Right kidney (tissue), 1 donor: ENCODE data around the gene STAP1.

Experiments
- DNase-seq: peaks from one replicate; pipeline ENCODE4 v3.0.0-alpha.2; 2016

STAP1 gene

DNA sequence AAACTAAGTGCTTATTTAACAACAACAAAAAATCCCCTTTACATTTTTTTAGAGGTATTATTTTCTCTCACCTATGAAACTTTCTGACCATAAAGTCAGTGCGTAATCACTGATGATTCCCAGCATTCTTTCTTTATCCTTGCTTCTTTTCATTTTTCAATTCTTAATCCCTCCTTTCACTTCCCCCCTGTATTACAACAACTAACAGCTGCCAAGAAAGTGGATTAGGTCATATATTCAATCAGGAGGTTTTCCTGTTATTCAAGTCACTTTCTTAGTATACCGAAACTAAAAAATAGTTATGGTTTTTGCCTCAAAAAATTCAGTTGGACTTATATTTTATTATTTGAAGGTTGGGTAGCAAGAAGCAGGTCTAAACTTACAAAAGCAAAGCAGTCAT lies 2.1 kb upstream of the STAP1 start:
- no peak for DNase-seq

DNA sequence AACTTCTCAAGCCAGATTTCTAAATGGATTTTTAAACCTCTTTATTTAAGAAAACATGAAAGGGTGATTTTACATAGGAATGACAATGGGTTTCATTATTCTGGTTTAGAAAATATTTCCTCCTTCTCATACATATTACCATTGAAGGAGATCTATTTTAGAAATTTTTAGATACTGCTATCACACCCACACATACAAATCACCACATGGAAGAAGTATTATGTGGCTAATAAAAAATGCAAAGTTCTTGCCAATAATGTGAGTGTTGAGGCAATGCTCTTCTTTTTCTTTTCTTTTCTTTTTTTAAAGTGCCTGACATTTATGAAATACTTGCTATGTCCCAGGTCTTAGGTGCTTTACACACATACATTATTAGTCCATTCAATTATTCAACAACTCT lies 6.8 kb downstream of the STAP1 start:
- no peak for DNase-seq

DNA sequence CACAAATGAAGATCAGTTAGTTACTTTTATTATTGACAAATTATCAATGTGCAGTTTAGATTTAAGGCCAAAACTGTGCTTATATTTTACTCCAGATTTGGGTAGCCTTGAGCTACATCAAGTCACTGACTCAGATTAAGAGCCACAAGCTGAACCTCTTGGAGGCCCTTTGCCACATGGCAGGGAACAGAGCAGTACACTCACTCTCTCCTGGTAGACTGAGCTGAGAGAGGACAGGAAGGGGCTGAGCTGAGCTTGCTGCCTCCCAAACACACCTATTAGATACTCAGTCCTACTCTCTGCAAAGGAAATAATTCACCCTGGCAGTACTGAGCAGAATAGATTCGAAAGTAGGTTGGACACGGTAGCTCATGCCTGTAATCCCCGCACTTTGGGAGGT lies 7.8 kb downstream of the STAP1 start:
- no peak for DNase-seq

DNA sequence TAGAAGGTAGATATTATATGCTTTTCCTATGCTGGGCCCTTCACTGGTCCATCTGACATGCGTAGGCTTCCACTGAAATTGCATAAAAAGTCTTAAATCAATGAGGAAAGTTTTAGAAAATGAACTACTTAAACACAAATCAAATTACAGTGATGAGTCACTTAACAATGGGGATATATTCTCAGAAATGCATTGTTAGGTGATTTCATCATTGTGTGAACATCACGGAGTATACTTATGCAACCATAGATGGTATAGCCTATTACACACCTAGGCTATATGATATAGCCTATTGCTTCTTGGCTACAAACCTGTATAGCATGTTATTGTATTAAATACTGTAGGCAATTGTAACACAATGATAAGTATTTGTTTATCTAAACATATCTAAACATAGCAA lies 10.3 kb downstream of the STAP1 start:
- DNase-seq, result no peak

DNA sequence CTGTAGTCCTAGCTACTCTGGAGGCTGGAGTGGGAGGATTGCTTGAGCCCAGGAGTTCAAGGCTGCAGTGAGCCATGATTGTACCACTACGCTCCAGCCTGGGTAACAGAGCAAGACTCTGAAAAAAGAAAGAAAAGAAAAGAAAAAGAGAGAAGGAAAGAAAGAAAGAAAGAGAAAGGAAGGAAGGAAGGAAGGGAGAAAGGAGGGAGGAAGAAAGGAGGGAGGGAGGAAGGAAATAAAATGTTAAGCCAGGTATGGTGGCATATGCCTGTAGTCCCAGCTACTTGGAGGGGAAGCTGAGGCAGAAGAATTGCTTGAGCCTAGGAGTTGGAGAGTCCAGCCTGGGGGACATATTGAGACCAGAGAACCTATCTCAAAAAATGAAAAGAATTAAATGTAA lies 12.0 kb downstream of the STAP1 start:
- no peak for DNase-seq

DNA sequence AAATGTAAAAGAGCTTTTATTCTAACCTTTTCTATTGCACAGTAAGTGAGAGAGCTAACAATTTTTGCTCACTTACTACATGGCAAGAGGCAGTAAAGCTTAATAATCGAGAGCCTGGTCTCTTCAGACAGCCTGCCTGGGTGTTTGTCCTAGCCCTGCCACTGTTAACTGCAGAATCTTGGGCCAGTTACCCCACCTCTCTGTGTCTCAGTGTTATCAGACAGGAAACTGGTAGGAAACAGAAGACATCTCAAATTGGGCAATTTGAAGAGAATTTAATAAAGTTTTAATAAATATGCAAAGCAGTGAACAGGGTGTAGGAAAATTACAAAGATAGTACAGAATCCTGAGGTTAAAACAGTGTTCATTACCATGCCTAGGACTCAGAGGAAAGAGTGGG lies 13.4 kb downstream of the STAP1 start:
- DNase-seq, result no peak

DNA sequence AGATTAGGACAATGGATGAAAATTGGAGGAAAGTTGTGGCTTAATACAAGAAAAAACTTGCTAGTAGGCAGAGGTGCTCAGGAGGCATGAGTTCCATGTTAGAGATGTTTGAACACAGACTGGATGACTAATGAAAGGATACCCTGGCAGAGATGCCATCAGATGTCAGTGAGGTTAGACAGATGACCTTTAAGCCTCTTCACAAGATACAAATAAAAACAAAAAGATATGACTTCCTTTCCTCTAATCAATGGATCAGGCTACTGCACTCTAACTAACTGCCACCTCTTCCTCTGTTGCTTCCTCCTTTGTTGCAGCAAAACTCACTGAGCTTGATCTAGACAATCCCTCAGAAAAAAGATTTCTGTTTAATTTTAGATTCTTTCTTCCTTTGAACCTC lies 14.7 kb downstream of the STAP1 start:
- DNase-seq, result no peak

DNA sequence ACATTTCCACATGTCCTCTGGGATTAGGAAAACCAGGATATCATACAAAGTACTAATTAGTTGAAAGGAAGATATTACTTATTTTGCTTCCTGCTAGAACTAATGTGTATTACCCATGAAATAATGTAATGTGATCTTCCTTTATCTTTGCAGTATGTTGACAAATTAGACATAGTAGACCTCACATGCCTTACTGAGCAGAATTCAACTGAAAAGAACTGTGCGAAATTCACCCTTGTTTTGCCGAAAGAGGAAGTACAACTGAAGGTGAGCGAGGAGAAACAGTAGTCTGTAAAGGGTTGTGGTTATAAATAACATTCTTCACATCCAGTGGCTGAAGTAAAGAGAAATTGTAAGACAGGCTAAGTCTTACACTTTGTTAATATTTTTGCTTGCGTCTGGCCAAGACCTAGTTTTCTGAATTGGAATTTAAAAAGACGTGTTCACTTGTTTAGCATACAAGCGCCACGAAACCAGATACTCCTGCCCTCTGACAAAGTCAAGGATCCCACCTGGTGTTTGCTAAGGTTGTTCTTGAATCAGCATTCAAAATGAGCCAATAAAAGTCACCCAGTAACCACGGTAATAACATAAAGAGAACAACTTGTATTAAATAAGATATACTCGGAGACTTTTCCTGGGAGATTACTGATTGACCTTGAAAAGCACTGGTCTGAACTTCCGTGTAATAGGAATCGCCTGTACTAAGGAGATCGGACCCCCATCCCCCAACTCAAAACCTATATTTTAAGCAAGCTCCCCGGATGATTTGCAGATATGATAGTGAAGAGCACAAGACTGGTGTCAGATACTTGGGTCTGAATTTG lies 16.9 kb downstream of the STAP1 start:
- DNase-seq, result peak; percentile 19

DNA sequence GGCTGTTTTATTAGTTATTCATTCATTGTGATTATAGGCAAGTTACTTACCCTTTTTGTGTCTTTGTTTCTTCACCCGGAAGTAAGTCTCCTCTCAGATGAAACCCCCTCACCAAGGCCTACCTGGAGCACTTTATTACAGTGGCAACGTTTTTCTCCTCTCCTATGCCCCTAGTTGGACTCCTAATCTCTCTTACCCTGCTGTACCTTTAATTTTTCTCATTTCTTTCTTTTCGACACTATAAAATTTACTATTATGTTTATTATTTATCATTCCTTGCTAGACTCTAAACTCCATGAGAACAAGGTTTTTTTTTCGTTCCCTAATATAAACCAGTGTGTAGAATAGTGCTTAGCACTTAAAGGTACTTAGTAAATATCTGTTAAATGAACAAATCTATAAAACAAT lies 17.5 kb downstream of the STAP1 start:
- no peak for DNase-seq

DNA sequence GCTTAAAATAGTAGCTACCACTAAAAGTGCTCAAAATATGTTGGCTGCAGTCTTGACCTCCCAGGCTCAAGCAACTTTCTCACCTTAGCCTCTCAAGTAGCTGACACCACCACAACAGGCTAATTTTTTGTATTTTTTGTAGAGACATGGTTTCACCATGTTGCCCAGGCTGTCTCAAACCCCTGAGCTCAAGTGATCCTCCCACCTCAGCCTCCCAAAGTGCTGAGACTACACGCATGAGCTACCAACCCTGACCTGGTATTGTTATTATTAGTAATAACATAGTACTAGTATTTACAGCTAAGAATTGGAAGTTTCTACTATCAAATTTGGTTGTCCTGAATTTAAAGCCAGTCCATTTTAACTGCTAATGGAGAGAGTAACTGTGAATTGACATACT lies 18.0 kb downstream of the STAP1 start:
- DNase-seq, result no peak

DNA sequence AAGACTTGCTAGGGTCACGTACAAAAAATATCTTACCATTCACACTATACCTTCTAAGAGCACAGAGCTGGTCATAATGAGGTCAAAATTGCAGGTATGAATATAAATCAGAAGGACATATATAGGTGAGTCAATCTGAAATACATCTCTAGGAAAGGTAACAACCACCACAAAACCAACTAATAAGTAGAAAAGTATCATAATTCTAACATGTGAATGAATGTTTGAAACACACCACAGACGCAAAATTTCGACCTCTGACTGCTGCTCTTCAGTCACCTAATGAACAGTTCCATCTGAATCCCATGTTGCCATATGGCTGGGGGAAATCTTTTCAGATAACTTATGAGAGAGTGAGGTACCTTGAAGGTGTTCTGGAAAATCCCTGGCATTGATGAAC lies 22.1 kb downstream of the STAP1 start:
- DNase-seq, result no peak

DNA sequence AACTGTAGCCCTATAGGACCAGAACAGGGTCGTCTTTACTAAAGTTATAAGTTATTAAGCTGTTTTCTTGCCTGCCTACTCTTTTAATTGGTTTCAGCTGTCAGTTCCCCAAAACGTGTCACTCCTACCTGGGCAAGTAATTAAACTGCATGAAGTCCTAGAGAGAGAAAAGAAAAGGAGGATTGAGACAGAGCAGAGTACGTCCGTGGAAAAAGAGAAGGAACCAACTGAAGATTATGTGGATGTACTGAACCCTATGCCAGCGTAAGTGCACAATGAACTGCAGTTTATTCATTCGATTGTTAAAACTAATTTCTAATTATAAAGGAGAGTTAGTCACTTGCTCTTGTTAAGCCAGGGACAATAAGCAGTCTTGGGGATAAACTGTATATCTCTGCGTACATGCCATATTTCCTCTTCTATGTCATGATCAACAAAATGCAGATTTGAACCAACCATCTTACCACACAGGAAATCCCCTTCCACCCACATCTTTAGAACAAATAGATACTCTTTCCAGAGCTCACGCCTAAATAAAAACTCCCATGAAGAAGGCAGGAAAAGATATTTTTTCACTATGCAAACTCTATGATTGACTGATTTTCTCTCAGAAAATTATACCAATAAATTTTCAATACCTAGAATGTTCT lies 22.8 kb downstream of the STAP1 start:
- no peak for DNase-seq

DNA sequence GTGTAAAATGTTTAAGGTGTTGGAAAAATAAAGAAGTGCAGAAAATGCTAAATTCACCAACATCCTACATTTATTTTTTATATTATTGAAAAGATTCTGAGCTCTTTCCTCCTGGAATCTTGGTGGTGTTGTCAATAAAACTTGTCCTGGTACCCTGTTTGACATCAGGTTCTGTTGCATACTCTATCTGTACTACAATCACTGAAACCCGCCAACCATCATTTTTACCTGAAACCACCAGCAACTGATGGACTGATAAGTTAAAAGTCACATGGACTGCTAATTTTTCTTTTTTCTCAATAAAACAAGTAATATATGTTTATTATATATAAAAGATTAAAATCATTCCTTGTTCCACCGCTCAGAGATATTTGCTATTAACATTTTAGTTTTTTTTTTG lies 23.4 kb downstream of the STAP1 start:
- DNase-seq, result no peak

DNA sequence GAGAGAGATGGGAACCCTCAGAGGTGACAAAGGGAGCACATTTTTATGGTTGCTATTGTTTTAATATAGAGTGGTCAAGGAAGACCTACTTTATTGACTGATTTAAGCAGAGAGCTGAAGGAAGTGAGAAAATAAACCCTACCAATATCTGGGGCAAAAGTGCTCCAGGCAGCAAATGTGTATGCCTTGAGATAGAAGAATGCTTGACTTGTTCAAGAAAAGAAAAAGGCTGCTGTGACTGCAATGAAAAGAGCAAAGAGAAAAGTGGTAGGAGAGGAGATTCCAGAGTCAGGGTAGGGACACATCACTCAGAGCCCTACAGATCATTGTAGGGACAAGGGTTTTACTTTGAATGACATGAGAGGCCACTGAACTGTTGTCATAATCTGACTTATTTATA lies 26.0 kb downstream of the STAP1 start:
- no peak for DNase-seq

DNA sequence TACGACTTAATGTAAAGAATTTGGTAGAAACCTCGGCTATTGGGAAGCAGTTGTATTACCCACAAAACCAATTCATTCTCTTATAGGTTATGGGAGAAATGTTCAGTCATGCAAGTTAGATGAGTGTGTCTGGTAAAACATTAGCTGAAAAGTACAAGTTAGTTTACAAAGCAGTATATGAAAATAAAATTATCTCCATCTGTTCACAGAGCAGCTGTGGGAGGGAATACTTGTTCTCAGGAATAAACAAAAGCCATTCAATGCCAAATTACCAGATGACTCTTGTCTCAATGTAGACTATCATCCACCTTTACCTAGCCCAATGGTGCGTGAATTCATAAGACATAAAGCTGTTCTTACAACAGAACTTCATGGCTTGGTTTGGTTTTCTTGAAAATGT lies 28.6 kb downstream of the STAP1 start:
- DNase-seq, result no peak

DNA sequence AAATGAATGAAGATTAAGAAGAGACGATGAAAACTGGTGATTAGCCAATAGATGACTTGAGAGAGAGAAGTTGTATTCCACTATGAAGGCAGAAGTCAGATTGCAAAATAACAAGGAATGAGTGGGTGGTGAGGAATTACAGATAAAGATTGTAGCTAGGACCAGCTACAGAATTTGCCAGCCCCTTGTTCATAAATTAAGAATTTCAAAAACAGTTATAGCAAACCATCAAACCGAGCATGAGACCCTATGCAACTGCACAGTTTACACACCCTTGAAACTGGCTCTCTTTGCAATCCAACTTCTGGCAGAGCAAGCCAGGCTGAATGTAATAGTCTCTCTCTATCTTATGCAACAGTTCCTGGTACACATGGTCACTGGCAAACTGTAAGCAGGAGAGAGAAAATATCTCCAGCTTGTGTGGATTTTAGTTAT lies 35.2 kb downstream of the STAP1 start:
- DNase-seq, result no peak

DNA sequence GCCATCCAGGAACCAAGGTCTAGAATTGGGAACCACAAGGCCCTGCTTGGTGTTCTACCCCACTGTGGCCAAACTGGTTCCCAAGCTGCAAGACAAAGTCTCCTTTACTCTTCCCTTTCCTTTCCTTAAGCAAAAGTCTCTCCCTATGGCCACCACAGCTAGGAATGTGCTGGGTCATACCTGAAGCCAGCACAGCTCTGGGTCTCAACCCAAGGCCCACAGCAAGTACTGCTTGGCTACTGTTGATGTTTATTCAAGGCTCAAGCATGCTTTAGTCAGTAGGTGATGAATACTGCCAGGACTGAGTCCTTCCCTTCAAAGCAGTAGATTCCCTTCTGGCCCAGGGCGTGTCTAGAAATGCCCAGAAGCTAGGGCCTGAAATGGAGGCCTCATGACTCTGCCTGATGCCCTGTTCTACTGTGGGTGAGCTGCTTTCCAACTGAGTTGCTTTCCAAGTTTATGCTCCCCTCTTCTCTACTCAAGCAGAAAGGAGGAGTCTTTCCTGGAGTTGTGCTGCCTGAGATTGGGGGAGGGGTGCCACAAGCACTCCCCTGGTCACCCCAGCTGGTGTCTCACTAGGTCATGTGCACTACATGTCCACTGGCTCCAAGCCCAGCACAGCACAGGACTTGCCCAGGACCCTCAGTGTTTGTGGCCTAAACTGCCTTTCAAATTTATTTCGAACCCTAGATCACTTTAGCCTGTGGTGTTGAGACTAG lies 44.9 kb downstream of the STAP1 start:
- no peak for DNase-seq

DNA sequence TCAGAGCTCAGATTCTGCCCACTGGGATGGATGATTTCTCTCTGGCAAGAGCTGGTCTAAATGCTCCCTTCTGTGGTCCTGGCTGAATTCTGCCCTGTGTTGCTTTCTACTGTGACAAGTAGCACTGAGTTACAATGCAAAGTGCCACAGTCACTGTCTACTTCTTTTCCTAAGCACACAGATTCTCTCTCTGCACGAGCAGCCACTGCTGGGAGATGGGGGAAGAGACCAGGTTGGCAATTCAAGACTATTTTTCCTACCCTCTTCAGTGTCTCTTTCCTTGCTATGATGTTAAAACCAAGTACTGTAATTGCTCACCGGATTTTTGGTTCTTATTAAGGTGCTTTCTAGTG lies 45.5 kb downstream of the STAP1 start:
- DNase-seq, result no peak

DNA sequence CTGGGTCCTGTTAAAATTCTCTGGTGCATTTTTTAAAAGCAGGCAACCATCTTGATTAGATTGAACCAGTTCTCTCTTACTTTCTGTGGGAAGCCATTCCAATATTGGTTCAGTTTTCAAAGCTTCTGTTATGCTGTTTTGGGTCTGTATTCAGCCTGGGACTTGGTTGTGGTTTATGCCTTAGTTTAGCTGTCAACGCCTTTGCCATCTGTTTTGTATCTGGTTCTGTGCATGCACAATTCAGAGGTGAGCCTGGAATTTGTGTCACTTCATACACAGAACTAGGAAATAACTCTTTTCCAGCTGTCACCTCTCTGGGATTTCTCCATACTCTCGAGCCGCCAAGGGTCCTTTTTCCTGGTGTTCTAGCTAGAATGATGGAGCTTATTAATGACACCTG lies 46.2 kb downstream of the STAP1 start:
- DNase-seq, result no peak

DNA sequence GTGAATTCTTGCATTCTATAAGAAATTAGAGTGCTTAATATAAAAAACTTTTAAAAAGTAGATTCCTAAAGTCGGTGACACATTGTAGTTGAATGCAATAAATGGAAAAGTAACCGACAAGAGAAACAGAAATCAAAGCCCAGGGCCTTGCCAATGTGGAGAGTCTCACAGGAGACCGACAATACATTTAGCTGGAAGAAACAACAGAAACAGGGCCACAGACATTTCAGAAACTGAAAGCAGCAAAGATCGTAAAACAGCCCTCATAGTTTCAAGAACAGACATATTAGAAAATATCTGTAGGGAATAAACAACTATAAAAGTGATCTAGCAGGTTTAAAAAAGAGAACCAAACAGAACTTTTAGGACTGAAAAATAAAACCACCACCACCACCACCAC lies 49.5 kb downstream of the STAP1 start:
- no peak for DNase-seq

DNA sequence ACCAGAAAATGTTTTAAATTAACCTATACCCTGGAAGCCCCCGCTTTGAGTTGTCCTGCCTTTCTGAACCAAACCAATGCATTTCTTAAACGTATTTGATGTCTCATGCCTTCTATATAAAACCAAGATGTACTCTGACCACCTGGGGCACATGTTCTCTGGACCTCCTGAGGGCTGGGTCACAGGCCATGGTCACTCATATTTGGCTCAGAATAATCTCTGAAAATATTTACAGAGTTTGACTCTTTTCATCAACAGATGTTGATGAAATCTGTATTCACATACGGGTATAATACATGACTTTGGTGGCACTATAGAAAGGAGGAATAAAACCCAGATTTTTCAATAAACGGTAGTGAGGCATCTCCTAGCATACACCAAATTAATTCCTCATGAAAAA lies 55.7 kb downstream of the STAP1 start:
- DNase-seq, result no peak

DNA sequence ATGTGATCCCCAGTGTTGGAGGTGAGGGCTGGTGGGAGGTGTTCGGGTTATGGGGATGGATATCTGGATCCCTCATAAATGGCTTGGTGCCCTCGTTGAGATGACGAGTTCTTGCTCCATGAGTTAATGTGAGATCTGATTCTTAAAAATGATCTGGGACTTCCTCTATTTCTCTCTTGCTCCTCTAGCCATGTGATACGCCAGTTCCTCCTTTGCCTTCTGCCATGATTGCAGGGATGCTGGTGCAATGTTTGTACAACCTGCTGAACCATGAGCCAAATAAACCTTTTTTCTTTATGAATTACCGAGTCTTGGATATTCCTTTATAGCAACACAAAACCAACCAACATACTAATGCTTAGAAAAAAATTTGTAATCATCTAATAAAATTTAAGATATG lies 56.6 kb downstream of the STAP1 start:
- DNase-seq, result no peak

DNA sequence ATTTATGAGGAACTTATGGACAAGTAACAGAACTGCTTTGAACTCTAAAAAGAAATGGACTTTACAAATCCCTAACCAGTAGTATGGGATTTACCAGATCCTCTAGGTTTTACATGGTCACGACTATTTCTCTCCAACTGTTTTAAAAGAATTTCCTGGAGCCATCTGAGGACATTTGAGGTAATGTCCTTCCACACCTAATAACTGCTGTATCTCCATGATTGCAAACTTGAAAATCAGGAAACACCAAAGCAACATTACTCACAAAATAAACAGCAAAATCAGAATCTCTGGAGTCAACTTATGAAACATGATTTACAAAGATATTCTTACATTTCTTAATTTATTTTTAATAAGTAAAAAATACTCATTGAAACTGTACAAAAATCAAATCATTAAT lies 58.0 kb downstream of the STAP1 start:
- no peak for DNase-seq

DNA sequence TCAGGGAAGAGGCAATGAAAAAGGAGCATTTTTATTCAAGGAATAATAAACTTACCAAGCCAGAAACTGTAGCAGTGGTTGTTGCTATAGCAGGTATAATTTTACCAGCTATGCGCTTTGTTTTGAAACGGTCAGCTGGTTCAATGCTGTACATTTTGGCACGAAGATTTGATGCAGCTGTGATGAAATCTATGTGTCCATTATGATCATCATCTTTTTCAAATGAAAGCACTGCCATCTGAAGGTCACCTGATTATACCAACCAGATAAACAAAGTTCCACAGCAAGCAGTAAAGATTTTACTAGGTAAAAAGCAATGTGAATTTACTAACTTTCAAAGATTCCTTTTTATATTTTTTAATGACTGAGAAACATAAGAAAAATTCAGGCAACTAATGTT lies 66.4 kb downstream of the STAP1 start:
- DNase-seq, result no peak
